Esophagus (tissue), 2 donors: Measurements from ENCODE around the gene SRPK1. TPM values are rescaled to one million over a fixed set of nuclear protein-coding genes. Genes with fewer than 3 reads are reported as not detected.
A peak's percentile ranks its signal among the peaks of the same experiment; 100 is the strongest.
"Not testable (repeated sequence)": the region's sequence is repeated elsewhere in the genome, so short reads cannot be mapped to it uniquely, and the experiment has no call there.

Experiments used
- H3K27ac ChIP-seq, 2 donors: one replicate each; pipeline ENCODE4 v1.5.1; 2013; ENCODE audit warnings: low read depth in 2 of 2, mild to moderate bottlenecking in 2 of 2, inconsistent platforms in 1 of 2, low read length in 1 of 2, moderate library complexity in 1 of 2
- H3K27me3 ChIP-seq, 2 donors: one replicate each; pipeline ENCODE4 v1.6.1; 2013; ENCODE audit warnings: low read length in 2 of 2, control low read depth in 1 of 2, mild to moderate bottlenecking in 1 of 2; ENCODE audit not compliant: insufficient read depth in 2 of 2, control insufficient read depth in 1 of 2
- H3K36me3 ChIP-seq, 2 donors: one replicate each; pipeline ENCODE4 v1.6.1; 2013; ENCODE audit warnings: low read length in 1 of 2; ENCODE audit not compliant: control insufficient read depth in 2 of 2, insufficient read depth in 2 of 2
- H3K4me1 ChIP-seq, 2 donors: one replicate each; pipeline ENCODE4 v1.6.1; 2013; ENCODE audit warnings: low read length in 1 of 2; ENCODE audit not compliant: control insufficient read depth in 2 of 2, insufficient read depth in 2 of 2
- H3K4me3 ChIP-seq, 2 donors: one replicate each; pipeline ENCODE4 v1.5.1; 2013; ENCODE audit warnings: low read length in 2 of 2, mild to moderate bottlenecking in 2 of 2, low read depth in 1 of 2, moderate library complexity in 1 of 2
- H3K9me3 ChIP-seq, 2 donors: one replicate each; pipeline ENCODE4 v1.6.1; 2013; ENCODE audit warnings: mild to moderate bottlenecking in 2 of 2, low read depth in 1 of 2, low read length in 1 of 2, moderate library complexity in 1 of 2; ENCODE audit not compliant: control insufficient read depth in 2 of 2, insufficient read depth in 1 of 2
- WGBS, 2 donors: extraction: QIAGEN DNeasy Blood & Tissue Kit; methylation state at CpG; one replicate each; pipeline ENCODE4 v1.1.7; 2013; 5-methylcytosine and 5-hydroxymethylcytosine counted together
- polyA plus RNA-seq, 2 donors: library from polyadenylated mRNA; stranded (reverse); fragments of 200-250 nt; gene quantifications; one replicate each; pipeline ENCODE4 v1.2.3, GENCODE V29; 2013
- donor health status: healthy with polysubstance abuse.
- donor health status: Bipolar disorder and iron deficiency.

Gene SRPK1
- polyA plus RNA-seq, 2 donors: 15.2 to 20.2 TPM

GRCh38 chr6:35955071-35955470, 34.2 kb upstream of the SRPK1 start:
- Histone ChIP-seq H3K27ac (no peak overlapping the region), H3K36me3 (no peaks in the 10 kb centered on the region), H3K4me3 (no peak overlapping the region), H3K9me3 (no peaks in the 10 kb centered on the region), H3K27me3 (no peaks in the 10 kb centered on the region), H3K4me1 (no peaks in the 10 kb centered on the region)
- 93 to 94% methylated on average over 8 of the region's 8 CpGs for WGBS, 2 donors

GRCh38 chr6:35954333-35954732, 33.4 kb upstream of the SRPK1 start:
- Histone ChIP-seq H3K4me1 (no peaks in the 10 kb centered on the region), H3K27ac (no peak overlapping the region), H3K36me3 (no peaks in the 10 kb centered on the region), H3K27me3 (no peaks in the 10 kb centered on the region), H3K9me3 (no peaks in the 10 kb centered on the region), H3K4me3 (no peak overlapping the region)
- 90 to 91% methylated on average over 7 of the region's 7 CpGs for WGBS, 2 donors

- no peak overlapping the region for H3K4me3 ChIP-seq
- no peaks in the 10 kb centered on the region for H3K27me3 ChIP-seq
- H3K4me1 ChIP-seq: peaks cover 0 to 3% of the 10 kb centered on the region in 2 donors
- H3K36me3 ChIP-seq: no peaks in the 10 kb centered on the region
- H3K9me3 ChIP-seq: no peaks in the 10 kb centered on the region
- no peak overlapping the region for H3K27ac ChIP-seq
- 88 to 92% methylated on average over 1 of the region's 1 CpG for WGBS, 2 donors
Observed at GRCh38 chr6:35948725-35949124, 27.8 kb upstream of the SRPK1 start.

GRCh38 chr6:35945650-35946025, 24.7 kb upstream of the SRPK1 start:
- H3K27ac ChIP-seq: peak overlapping the region in 1 of 2 donors; percentile 18
- 69 to 74% methylated on average over 1 of the region's 1 CpG for WGBS, 2 donors

GRCh38 chr6:35943390-35943789, 22.5 kb upstream of the SRPK1 start:
- 81 to 82% methylated on average over 1 of the region's 1 CpG for whole genome bisulfite sequencing, 2 donors
- Histone ChIP-seq H3K4me3 (no peak overlapping the region), H3K36me3 (no peaks in the 10 kb centered on the region), H3K9me3 (no peaks in the 10 kb centered on the region), H3K27ac (no peak overlapping the region), H3K4me1 (peaks cover 0 to 3% of the 10 kb centered on the region in 2 donors), H3K27me3 (no peaks in the 10 kb centered on the region)

More at GRCh38 chr6:35945650-35946025, 24.7 kb upstream of the SRPK1 start:
- H3K27me3 ChIP-seq: no peaks in the 10 kb centered on the region
- H3K36me3 ChIP-seq: no peaks in the 10 kb centered on the region
- H3K9me3 ChIP-seq: no peaks in the 10 kb centered on the region
- H3K4me1 ChIP-seq: peaks cover 0 to 3% of the 10 kb centered on the region in 2 donors
- no peak overlapping the region for H3K4me3 ChIP-seq

- no peaks in the 10 kb centered on the region for H3K9me3 ChIP-seq
- no peaks in the 10 kb centered on the region for H3K36me3 ChIP-seq
- H3K4me3 ChIP-seq: no peak overlapping the region
- no peaks in the 10 kb centered on the region for H3K27me3 ChIP-seq
- no peak overlapping the region for H3K27ac ChIP-seq
- H3K4me1 ChIP-seq: peaks cover 0 to 3% of the 10 kb centered on the region in 2 donors
Observed at GRCh38 chr6:35942355-35942754, 21.5 kb upstream of the SRPK1 start.

- not testable (repeated sequence) for H3K9me3 ChIP-seq, H3K4me3 ChIP-seq, H3K4me1 ChIP-seq, H3K36me3 ChIP-seq, H3K27me3 ChIP-seq, H3K27ac ChIP-seq
- WGBS, 2 donors: 78 to 90% methylated on average over 7 of the region's 7 CpGs
Observed at GRCh38 chr6:35941170-35941569, 20.3 kb upstream of the SRPK1 start.

- not testable (repeated sequence) for H3K4me1 ChIP-seq, H3K36me3 ChIP-seq, H3K4me3 ChIP-seq, H3K27ac ChIP-seq, H3K27me3 ChIP-seq, H3K9me3 ChIP-seq
- WGBS, 2 donors: 85 to 94% methylated on average over 2 of the region's 2 CpGs
Observed at GRCh38 chr6:35940014-35940413, 19.1 kb upstream of the SRPK1 start.

- not testable (repeated sequence) for H3K4me1 ChIP-seq, H3K4me3 ChIP-seq, H3K27me3 ChIP-seq, H3K27ac ChIP-seq, H3K9me3 ChIP-seq, H3K36me3 ChIP-seq
- WGBS, 2 donors: 81 to 90% methylated on average over 5 of the region's 5 CpGs
Observed at GRCh38 chr6:35939259-35939658, 18.4 kb upstream of the SRPK1 start.

- Histone ChIP-seq H3K27me3 (no peaks in the 10 kb centered on the region), H3K36me3 (no peaks in the 10 kb centered on the region), H3K4me3 (no peak overlapping the region), H3K27ac (no peak overlapping the region), H3K9me3 (no peaks in the 10 kb centered on the region), H3K4me1 (no peaks in the 10 kb centered on the region)
- 88 to 96% methylated on average over 1 of the region's 1 CpG for WGBS, 2 donors
Observed at GRCh38 chr6:35936681-35937359, 15.9 kb upstream of the SRPK1 start.
